SK-N-SH (cell line): ENCODE data around the gene LIN52. TPM values are rescaled to one million over a fixed set of nuclear protein-coding genes. Genes with fewer than 3 reads are reported as not detected.

Experiments used
- CTCF ChIA-PET: fragments of 300-600, 350-600 bp; formaldehyde crosslinking; extraction: SDS; loops from one replicate; lab custom pipeline; 2021; lab: Yijun Ruan, JAX
- POLR2A ChIA-PET: fragments of 350-600 bp; sonication (Branson Sonifier 250); formaldehyde crosslinking; extraction: SDS; loops from one replicate; lab custom pipeline; 2020; ENCODE audit warnings: antibody characterized with exemption, inconsistent platforms; lab: Yijun Ruan, JAX
- DNase-seq: peaks from one replicate; pipeline ENCODE4 v3.0.0; 2012
- H2AFZ ChIP-seq: fragments of 200-600 bp; sonication (generic); 2 replicates; pipeline ENCODE4 v1.8.1; 2016; ENCODE audit warnings: antibody characterized with exemption, mild to moderate bottlenecking, low read depth
- H3F3A ChIP-seq: fragments of 200-600 bp; sonication (generic); replicated peaks from 2 replicates; pipeline ENCODE3; 2016; ENCODE audit warnings: antibody characterized with exemption, mild to moderate bottlenecking; ENCODE audit not compliant: insufficient read depth
- H3K27ac ChIP-seq, 2 experiments: fragments of 200-500 bp in 1 of 2; fragments of 200-600 bp in 1 of 2; sonication (Bioruptor generic) in 1 of 2; sonication (generic), shearing (Covaris generic) in 1 of 2; 2 replicates each; pipeline versions ENCODE4 v1.5.1 to v1.6.1; 2014 to 2016; ENCODE audit warnings: low read depth in 2 of 2, inconsistent platforms in 1 of 2, low read length in 1 of 2, mild to moderate bottlenecking in 1 of 2, mixed read lengths in 1 of 2
- H3K27me3 ChIP-seq: fragments of 200-600 bp; sonication (generic), shearing (Covaris generic); 2 replicates; pipeline ENCODE4 v1.6.1; 2016; ENCODE audit warnings: mixed run types; ENCODE audit not compliant: insufficient read depth
- H3K36me3 ChIP-seq, 2 experiments: fragments of 200-500 bp in 1 of 2; fragments of 200-600 bp in 1 of 2; sonication (Bioruptor generic) in 1 of 2; sonication (generic) in 1 of 2; replicated peaks in 1 of 2; 2 replicates each; pipeline versions ENCODE3 to v1.5.1; 2014 to 2016; ENCODE audit warnings: low read length in 1 of 2, mild to moderate bottlenecking in 1 of 2; ENCODE audit not compliant: insufficient read depth in 2 of 2, control insufficient read depth in 1 of 2
- H3K4me1 ChIP-seq, 2 experiments: fragments of 200-500 bp in 1 of 2; fragments of 200-600 bp in 1 of 2; sonication (Bioruptor generic) in 1 of 2; sonication (generic), shearing (Covaris generic) in 1 of 2; 2 replicates each; pipeline versions ENCODE4 v1.5.1 to v1.6.1; 2014 to 2016; ENCODE audit warnings: low read depth in 1 of 2, low read length in 1 of 2, mixed run types in 1 of 2; ENCODE audit not compliant: insufficient read depth in 2 of 2, control insufficient read depth in 1 of 2
- H3K4me2 ChIP-seq: fragments of 200-600 bp; sonication (generic), shearing (Covaris generic); 2 replicates; pipeline ENCODE4 v1.6.1; 2017; ENCODE audit warnings: mixed run types
- H3K4me3 ChIP-seq, 2 experiments: fragments of 200-500 bp in 1 of 2; fragments of 200-600 bp in 1 of 2; sonication (Bioruptor generic) in 1 of 2; sonication (generic), shearing (Covaris generic) in 1 of 2; 2 replicates each; pipeline versions ENCODE4 v1.5.1 to v1.8.1; 2014 to 2016; ENCODE audit warnings: low read depth in 2 of 2, inconsistent platforms in 1 of 2, low read length in 1 of 2, mild to moderate bottlenecking in 1 of 2, mixed read lengths in 1 of 2, moderate library complexity in 1 of 2
- H3K79me2 ChIP-seq: fragments of 200-600 bp; sonication (generic); 2 replicates; pipeline ENCODE4 v1.8.1; 2017; ENCODE audit warnings: mild to moderate bottlenecking; ENCODE audit not compliant: insufficient read depth
- H3K9ac ChIP-seq: fragments of 200-600 bp; sonication (generic); 2 replicates; pipeline ENCODE4 v1.6.1; 2017; ENCODE audit warnings: mixed run types
- H3K9me2 ChIP-seq: fragments of 200-600 bp; sonication (generic); 2 replicates; pipeline ENCODE4 v1.6.1; 2017; ENCODE audit warnings: mixed run types
- H3K9me3 ChIP-seq: fragments of 200-600 bp; sonication (generic); 2 replicates; pipeline ENCODE4 v1.6.1; 2017; ENCODE audit warnings: mixed run types, mild to moderate bottlenecking, moderate library complexity
- H4K20me1 ChIP-seq: fragments of 200-600 bp; sonication (generic); 2 replicates; pipeline ENCODE4 v1.6.1; 2017; ENCODE audit warnings: mild to moderate bottlenecking, mixed run types; ENCODE audit not compliant: insufficient read depth
- ELF1 ChIP-seq: IDR thresholded peaks from 2 replicates; pipeline ENCODE4 v1.4.0; 2012
- EP300 ChIP-seq, 2 experiments: IDR thresholded peaks; 2 replicates each; pipeline versions ENCODE4 v1.4.0 to v1.6.1; 2012; ENCODE audit warnings: borderline replicate concordance in 1 of 2, low read depth in 1 of 2, low read length in 1 of 2
- EZH2phosphoT487 ChIP-seq: fragments of 200-600 bp; sonication (generic); IDR thresholded peaks from 2 replicates; pipeline ENCODE4 v1.6.1; 2017; ENCODE audit warnings: low read depth, mixed run types, mild to moderate bottlenecking, antibody characterized with exemption, moderate library complexity, borderline replicate concordance
- FOXM1 ChIP-seq: IDR thresholded peaks from 2 replicates; pipeline ENCODE4 v1.4.0; 2012; ENCODE audit warnings: low read depth, mild to moderate bottlenecking
- GABPA ChIP-seq: IDR thresholded peaks from 2 replicates; pipeline ENCODE4 v1.4.0; 2012; ENCODE audit warnings: low read depth, mild to moderate bottlenecking
- GATA2 ChIP-seq: sonication (generic); formaldehyde crosslinking; IDR thresholded peaks from 2 replicates; pipeline ENCODE4 v1.5.0; 2020; ENCODE audit warnings: mild to moderate bottlenecking, missing genetic modification reagents
- JUND ChIP-seq: IDR thresholded peaks from 2 replicates; pipeline ENCODE4 v1.4.0; 2012
- MXI1 ChIP-seq: IDR thresholded peaks from 2 replicates; pipeline ENCODE4 v1.6.1; 2012; ENCODE audit warnings: mild to moderate bottlenecking, low read depth, low read length, improper control_type of control experiment
- NRF1 ChIP-seq: IDR thresholded peaks from 2 replicates; pipeline ENCODE4 v1.6.1; 2012; ENCODE audit warnings: low read depth, mild to moderate bottlenecking, low read length
- PBX3 ChIP-seq: IDR thresholded peaks from 2 replicates; pipeline ENCODE4; 2012
- POLR2AphosphoS5 ChIP-seq: IDR thresholded peaks from 2 replicates; pipeline ENCODE4 v1.6.1; 2012; ENCODE audit warnings: low read depth, low read length
- RAD21 ChIP-seq: IDR thresholded peaks from 2 replicates; pipeline ENCODE4 v1.6.1; 2012; ENCODE audit warnings: mild to moderate bottlenecking, low read length
- RCOR1 ChIP-seq: fragments of 150-350 bp; IDR thresholded peaks from 2 replicates; pipeline ENCODE4 v1.6.1; 2017; ENCODE audit warnings: antibody characterized with exemption, low read length
- RFX5 ChIP-seq: IDR thresholded peaks from 2 replicates; pipeline ENCODE4 v1.6.1; 2012; ENCODE audit warnings: mild to moderate bottlenecking, improper control_type of control experiment, low read length
- SIN3A ChIP-seq: IDR thresholded peaks from 2 replicates; pipeline ENCODE4 v1.6.1; 2012; ENCODE audit warnings: low read depth, mild to moderate bottlenecking, low read length, moderate library complexity, borderline replicate concordance
- SMC3 ChIP-seq: IDR thresholded peaks from 2 replicates; pipeline ENCODE4 v1.6.1; 2012; ENCODE audit warnings: low read depth, low read length, improper control_type of control experiment
- TAF1 ChIP-seq: IDR thresholded peaks from 2 replicates; pipeline ENCODE4 v1.6.1; 2012; ENCODE audit warnings: low read depth, mild to moderate bottlenecking, low read length, moderate library complexity, borderline replicate concordance
- USF1 ChIP-seq: IDR thresholded peaks from 2 replicates; pipeline ENCODE4 v1.4.0; 2012; ENCODE audit warnings: low read depth, borderline replicate concordance
- USF2 ChIP-seq: fragments of 150-350 bp; IDR thresholded peaks from 2 replicates; pipeline ENCODE4 v1.6.1; 2017; ENCODE audit warnings: antibody characterized with exemption, low read length, low read depth, borderline replicate concordance
- YY1 ChIP-seq: IDR thresholded peaks from 2 replicates; pipeline ENCODE4 v1.4.0; 2012; ENCODE audit warnings: low read depth, mild to moderate bottlenecking
- WGBS: methylation state at CpG from one replicate; pipeline ENCODE4 v1.1.6; 2017; ENCODE audit warnings: low lambda C conversion rate; 5-methylcytosine and 5-hydroxymethylcytosine counted together
- polyA plus RNA-seq, 3 experiments: library from polyadenylated mRNA; depleted of rRNA; stranded (reverse); fragments of >200 nt; gene quantifications; 2 replicates each; pipeline ENCODE4 v1.2.3, GENCODE V29; 2012
- TF ChIP-seq, protein P1 (sequence below): fragments of 150-350 bp; IDR thresholded peaks from 2 replicates; pipeline ENCODE4 v1.6.1; 2016; ENCODE audit warnings: mild to moderate bottlenecking, low read depth, low read length

LIN52 gene
- polyA plus RNA-seq, 1 of the 3 experiments (the other 2 are of a cell fraction) = 4.9 TPM

GRCh38 chr14:74176400-74176793 is 91.6 kb downstream of the LIN52 start:
- Histone ChIP-seq H2AFZ (no peak overlapping the region), H3K79me2 (no peaks in the 10 kb centered on the region; the same call in 1 of the 2 replicates), H3K27ac (no peak overlapping the region), H3K9me2 (no peaks in the 10 kb centered on the region), H4K20me1 (no peaks in the 10 kb centered on the region), H3F3A (no peaks in the 10 kb centered on the region), H3K4me1 (no peaks in the 10 kb centered on the region), H3K27me3 (no peaks in the 10 kb centered on the region), H3K4me3 (no peak overlapping the region), H3K9ac (no peak overlapping the region), H3K9me3 (no peaks in the 10 kb centered on the region), H3K36me3 (no peaks in the 10 kb centered on the region)
- ChIA-PET CTCF (interaction anchor here (0.8 to 0.9 kb wide), 2 partner anchors 37 to 40 kb away, joined by 3 read pairs; no protein-coding TSS in a partner anchor), POLR2A (no interaction called here)
- no peak for DNase-seq
- 88% methylated on average over 2 of the region's 2 CpGs for WGBS
- TF ChIP-seq RCOR1 = no peak
- no peak for TF ChIP-seq MXI1
- no peak for TF ChIP-seq USF2
- TF ChIP-seq ELF1 = no peak
- no peak for TF ChIP-seq SMC3
- TF ChIP-seq GABPA = no peak
- no peak for TF ChIP-seq RAD21
- TF ChIP-seq, protein P1, sequence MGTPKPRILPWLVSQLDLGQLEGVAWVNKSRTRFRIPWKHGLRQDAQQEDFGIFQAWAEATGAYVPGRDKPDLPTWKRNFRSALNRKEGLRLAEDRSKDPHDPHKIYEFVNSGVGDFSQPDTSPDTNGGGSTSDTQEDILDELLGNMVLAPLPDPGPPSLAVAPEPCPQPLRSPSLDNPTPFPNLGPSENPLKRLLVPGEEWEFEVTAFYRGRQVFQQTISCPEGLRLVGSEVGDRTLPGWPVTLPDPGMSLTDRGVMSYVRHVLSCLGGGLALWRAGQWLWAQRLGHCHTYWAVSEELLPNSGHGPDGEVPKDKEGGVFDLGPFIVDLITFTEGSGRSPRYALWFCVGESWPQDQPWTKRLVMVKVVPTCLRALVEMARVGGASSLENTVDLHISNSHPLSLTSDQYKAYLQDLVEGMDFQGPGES = no peak
- no peak for TF ChIP-seq EP300 (IDR thresholded peaks at IDR 0.05; ENCODE audit: borderline replicate concordance in 1 of 2, low read depth in 1 of 2, low read length in 1 of 2)
- no peak for TF ChIP-seq PBX3
- no peak for TF ChIP-seq YY1
- TF ChIP-seq, all 33 proteins: peak for 0
- no peak overlapping the region for H3K4me2 ChIP-seq

DNA sequence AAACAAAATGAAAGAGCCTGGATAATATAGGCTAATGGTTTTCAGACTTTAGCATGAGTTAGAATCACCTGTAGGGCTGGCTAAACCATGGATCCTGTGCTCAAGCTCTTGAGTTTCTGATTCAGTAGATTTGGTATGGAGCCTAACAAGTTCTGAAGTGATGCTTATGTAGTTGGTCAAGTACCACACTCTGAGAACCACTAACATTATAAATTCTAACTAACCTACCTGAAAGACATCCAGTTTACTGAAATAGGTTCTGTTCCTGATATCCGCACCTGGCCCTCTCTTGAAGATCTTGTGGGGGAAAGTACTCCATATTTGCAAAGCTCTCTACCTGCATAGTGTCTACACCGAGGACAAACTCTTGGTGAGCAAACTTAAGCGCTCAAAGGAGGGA is 95.1 kb downstream of the LIN52 start:
- no peaks in the 10 kb centered on the region for H3K79me2 ChIP-seq
- no peaks in the 10 kb centered on the region for H3K36me3 ChIP-seq
- no peaks in the 10 kb centered on the region for H3K9me3 ChIP-seq
- H3K4me1 ChIP-seq = no peaks in the 10 kb centered on the region
- no peak overlapping the region for H2AFZ ChIP-seq
- ChIA-PET CTCF (interaction anchor here (1.4 kb wide), 1 partner anchor 78 kb away, joined by 7 read pairs; no protein-coding TSS in a partner anchor), POLR2A (interaction anchor here (0.6 kb wide), 1 partner anchor 346 kb away, joined by 3 read pairs; no protein-coding TSS in a partner anchor)
- DNase-seq = no peak
- H3K4me3 ChIP-seq = no peak overlapping the region
- H3K9ac ChIP-seq = no peak overlapping the region
- H3K27me3 ChIP-seq = no peaks in the 10 kb centered on the region
- no peaks in the 10 kb centered on the region for H4K20me1 ChIP-seq
- no peaks in the 10 kb centered on the region for H3K9me2 ChIP-seq
- H3F3A ChIP-seq = no peaks in the 10 kb centered on the region
- 69% methylated on average over 3 of the region's 3 CpGs for WGBS
- H3K27ac ChIP-seq = no peak overlapping the region
- H3K4me2 ChIP-seq = no peak overlapping the region
- TF ChIP-seq GATA2 (CRISPR knock-in tag) = no peak
- no peak for TF ChIP-seq FOXM1
- no peak for TF ChIP-seq JUND
- TF ChIP-seq TAF1 = no peak
- TF ChIP-seq RCOR1 = no peak
- no peak for TF ChIP-seq EZH2phosphoT487
- TF ChIP-seq NRF1 = no peak
- TF ChIP-seq RFX5 = no peak
- TF ChIP-seq USF1 = no peak
- no peak for TF ChIP-seq SIN3A
- TF ChIP-seq PBX3 = no peak
- no peak for TF ChIP-seq POLR2AphosphoS5
- no peak for TF ChIP-seq USF2
